Caco-2 (cell line): ENCODE measurements around the gene TCERG1L. TPM values are rescaled to one million over a fixed set of nuclear protein-coding genes. Genes with fewer than 3 reads are reported as not detected.

ENCODE experiments used
- BruUV-seq: library from RNA; stranded (reverse); fragments of 400-500 nt; replicated peaks from 2 replicates; lab custom pipeline; 2021; lab: Mats Ljungman, UMichigan
- CTCF ChIA-PET: fragments of 300-600 bp; sonication (Branson Sonifier 250); formaldehyde crosslinking; loops from one replicate; lab custom pipeline; 2022; ENCODE audit warnings: antibody characterized with exemption; lab: Charles Lee
- POLR2A ChIA-PET: fragments of 300-600 bp; sonication (Branson Sonifier 250); formaldehyde crosslinking; loops from one replicate; lab custom pipeline; 2022; ENCODE audit warnings: antibody characterized with exemption; lab: Charles Lee
- DNase-seq, 2 experiments: peaks; one replicate each; pipeline versions ENCODE4 v3.0.0 to v3.0.0-alpha.2; 2020 to 2022
- H3K27me3 ChIP-seq: replicated peaks from 2 replicates; pipeline ENCODE4 v1.6.0; 2011; ENCODE audit warnings: low read length; ENCODE audit not compliant: control insufficient read depth, insufficient read depth
- H3K36me3 ChIP-seq: 2 replicates; pipeline ENCODE4 v1.5.1; 2011; ENCODE audit warnings: low read length; ENCODE audit not compliant: control insufficient read depth, insufficient read depth
- H3K4me1 ChIP-seq: fragments of 250-450 bp; sonication (Bioruptor Pico); 2 replicates; pipeline ENCODE4 v1.5.1; 2020; ENCODE audit warnings: mild to moderate bottlenecking
- H3K4me3 ChIP-seq: 2 replicates; pipeline ENCODE4 v1.5.1; 2011; ENCODE audit warnings: low read depth, mild to moderate bottlenecking, control low read depth, low read length
- H3K9me3 ChIP-seq: fragments of 250-450 bp; sonication (Bioruptor Pico); 2 replicates; pipeline ENCODE4 v1.5.1; 2020; ENCODE audit warnings: mild to moderate bottlenecking, moderate library complexity
- H3K27ac Mint-ChIP-seq: one replicate; pipeline ENCODE4 v1.8.0; 2022; ENCODE audit warnings: mixed read lengths; ENCODE audit not compliant: unreplicated experiment
- H3K27me3 Mint-ChIP-seq: one replicate; pipeline ENCODE4 v1.8.0; 2022; ENCODE audit warnings: mixed read lengths; ENCODE audit not compliant: insufficient read depth, unreplicated experiment
- H3K36me3 Mint-ChIP-seq: one replicate; pipeline ENCODE4 v1.8.0; 2022; ENCODE audit warnings: mild to moderate bottlenecking, mixed read lengths; ENCODE audit not compliant: insufficient read depth, unreplicated experiment
- H3K4me1 Mint-ChIP-seq: one replicate; pipeline ENCODE4 v1.8.0; 2022; ENCODE audit warnings: low read depth, mixed read lengths; ENCODE audit not compliant: unreplicated experiment
- H3K4me3 Mint-ChIP-seq: one replicate; pipeline ENCODE4 v1.8.0; 2022; ENCODE audit warnings: mild to moderate bottlenecking, moderate library complexity, mixed read lengths; ENCODE audit not compliant: unreplicated experiment
- H3K9me3 Mint-ChIP-seq: one replicate; pipeline ENCODE4 v1.8.0; 2022; ENCODE audit warnings: mixed read lengths; ENCODE audit not compliant: unreplicated experiment
- CTCF ChIP-seq, 2 experiments: fragments of 200-600 bp in 1 of 2; IDR thresholded peaks; 1 replicate in 1 of 2; 2 replicates in 1 of 2; pipeline versions ENCODE4 v1.5.1 to v1.8.0; 2011 to 2022; ENCODE audit warnings: antibody characterized with exemption in 1 of 2, control low read depth in 1 of 2, inconsistent platforms in 1 of 2, low read depth in 1 of 2, low read length in 1 of 2, mild to moderate bottlenecking in 1 of 2, moderate library complexity in 1 of 2; ENCODE audit not compliant: insufficient read depth in 1 of 2, severe bottlenecking in 1 of 2, unreplicated experiment in 1 of 2
- intact Hi-C: fragments of 100-400 bp; cut with micrococcal nuclease; formaldehyde crosslinking; loops from one replicate; pipeline ENCODE4 v1.10.0; 2022; ENCODE audit not compliant: unreplicated experiment
- total RNA-seq: library from RNA; stranded (reverse); gene quantifications from 2 replicates; pipeline ENCODE4 v1.2.3, GENCODE V29; 2022

TCERG1L gene
- total RNA-seq, 1 experiment from 2014 or later: not detected

GRCh38 chr10:131065673-131066305, 245.7 kb downstream of the TCERG1L start:
- Mint-ChIP-seq H3K27ac (no peak overlapping the region), H3K9me3 (no peaks in the 10 kb centered on the region), H3K27me3 (no peaks in the 10 kb centered on the region), H3K4me3 (no peak overlapping the region), H3K36me3 (no peaks in the 10 kb centered on the region), H3K4me1 (no peaks in the 10 kb centered on the region)
- no peaks in the 10 kb centered on the region for H3K9me3 ChIP-seq
- H3K27me3 ChIP-seq: no peaks in the 10 kb centered on the region
- no peak for DNase-seq
- no peaks in the 10 kb centered on the region for H3K4me1 ChIP-seq
- H3K4me3 ChIP-seq: no peak overlapping the region
- ChIA-PET POLR2A (no interaction called here), CTCF (no interaction called here)
- BruUV-seq: no TSS peak
- TF ChIP-seq CTCF (IDR thresholded peaks at IDR 0.05; ENCODE audit: insufficient read depth in 1 of 2, low read depth in 1 of 2, low read length in 1 of 2, severe bottlenecking in 1 of 2, unreplicated experiment in 1 of 2): no peak
- intact Hi-C loops: no loop called here
- no peaks in the 10 kb centered on the region for H3K36me3 ChIP-seq

GRCh38 chr10:131063311-131063710, 248.2 kb downstream of the TCERG1L start:
- H3K9me3 ChIP-seq: no peaks in the 10 kb centered on the region
- no TSS peak for BruUV-seq
- Mint-ChIP-seq H3K9me3 (peaks cover 1% of the 10 kb centered on the region), H3K4me1 (no peaks in the 10 kb centered on the region), H3K4me3 (no peak overlapping the region), H3K36me3 (no peaks in the 10 kb centered on the region), H3K27ac (no peak overlapping the region), H3K27me3 (no peaks in the 10 kb centered on the region)
- TF ChIP-seq CTCF (IDR thresholded peaks at IDR 0.05; ENCODE audit: insufficient read depth in 1 of 2, low read depth in 1 of 2, low read length in 1 of 2, severe bottlenecking in 1 of 2, unreplicated experiment in 1 of 2): no peak
- intact Hi-C loops: no loop called here
- no peaks in the 10 kb centered on the region for H3K4me1 ChIP-seq
- DNase-seq: no peak
- CTCF ChIA-PET: no interaction called here
- POLR2A ChIA-PET: no interaction called here
- no peaks in the 10 kb centered on the region for H3K27me3 ChIP-seq
- H3K36me3 ChIP-seq: no peaks in the 10 kb centered on the region
- H3K4me3 ChIP-seq: no peak overlapping the region

- H3K9me3 Mint-ChIP-seq: peaks cover 7% of the 10 kb centered on the region
- H3K27ac Mint-ChIP-seq: no peak overlapping the region
- ChIA-PET POLR2A (no interaction called here), CTCF (no interaction called here)
- Histone ChIP-seq H3K27me3 (no peaks in the 10 kb centered on the region), H3K4me1 (no peaks in the 10 kb centered on the region), H3K9me3 (no peaks in the 10 kb centered on the region), H3K36me3 (no peaks in the 10 kb centered on the region), H3K4me3 (no peak overlapping the region)
- no peak for TF ChIP-seq CTCF (IDR thresholded peaks at IDR 0.05; ENCODE audit: insufficient read depth in 1 of 2, low read depth in 1 of 2, low read length in 1 of 2, severe bottlenecking in 1 of 2, unreplicated experiment in 1 of 2)
- no peaks in the 10 kb centered on the region for H3K4me1 Mint-ChIP-seq
- no TSS peak for BruUV-seq
- H3K27me3 Mint-ChIP-seq: no peaks in the 10 kb centered on the region
- intact Hi-C loops: no loop called here
- no peaks in the 10 kb centered on the region for H3K36me3 Mint-ChIP-seq
- no peak for DNase-seq
- no peak overlapping the region for H3K4me3 Mint-ChIP-seq
Measured at GRCh38 chr10:131062621-131063260, 248.8 kb downstream of the TCERG1L start.
